LNCAP (cell line): ENCODE data around the gene APP.

ENCODE experiments used
- TF ChIP-seq, protein P1 (sequence below): fragments of 450-650 bp; IDR thresholded peaks from 2 replicates; pipeline ENCODE4 v1.5.1; 2017; ENCODE audit warnings: mild to moderate bottlenecking

APP gene

DNA sequence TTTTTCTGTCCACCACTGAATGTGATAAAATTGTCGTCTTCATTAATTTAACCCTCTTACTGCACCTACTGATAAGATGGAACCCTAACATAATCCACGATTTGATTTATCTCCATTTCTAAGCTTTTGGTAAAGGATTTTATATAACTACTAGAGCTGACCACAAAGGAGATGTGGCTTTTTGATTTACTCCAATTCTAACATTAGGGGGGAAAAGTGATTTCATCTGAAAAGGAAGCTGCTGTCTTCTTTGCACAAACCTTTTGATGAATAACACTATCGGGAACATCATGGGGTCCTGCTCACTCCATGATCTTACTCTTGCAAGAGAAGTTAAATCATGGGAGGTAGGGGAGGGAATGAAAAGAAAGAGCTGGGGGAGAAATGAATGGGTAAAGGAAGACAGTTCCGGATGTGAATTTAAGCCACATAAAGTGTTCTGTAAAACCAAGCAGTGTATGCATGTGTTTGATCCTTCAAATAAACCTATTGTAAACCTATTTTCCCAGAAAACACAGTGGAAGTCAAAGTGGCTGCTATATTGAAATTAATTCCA, 274.0 kb downstream of the APP start:
- TF ChIP-seq, protein P1, sequence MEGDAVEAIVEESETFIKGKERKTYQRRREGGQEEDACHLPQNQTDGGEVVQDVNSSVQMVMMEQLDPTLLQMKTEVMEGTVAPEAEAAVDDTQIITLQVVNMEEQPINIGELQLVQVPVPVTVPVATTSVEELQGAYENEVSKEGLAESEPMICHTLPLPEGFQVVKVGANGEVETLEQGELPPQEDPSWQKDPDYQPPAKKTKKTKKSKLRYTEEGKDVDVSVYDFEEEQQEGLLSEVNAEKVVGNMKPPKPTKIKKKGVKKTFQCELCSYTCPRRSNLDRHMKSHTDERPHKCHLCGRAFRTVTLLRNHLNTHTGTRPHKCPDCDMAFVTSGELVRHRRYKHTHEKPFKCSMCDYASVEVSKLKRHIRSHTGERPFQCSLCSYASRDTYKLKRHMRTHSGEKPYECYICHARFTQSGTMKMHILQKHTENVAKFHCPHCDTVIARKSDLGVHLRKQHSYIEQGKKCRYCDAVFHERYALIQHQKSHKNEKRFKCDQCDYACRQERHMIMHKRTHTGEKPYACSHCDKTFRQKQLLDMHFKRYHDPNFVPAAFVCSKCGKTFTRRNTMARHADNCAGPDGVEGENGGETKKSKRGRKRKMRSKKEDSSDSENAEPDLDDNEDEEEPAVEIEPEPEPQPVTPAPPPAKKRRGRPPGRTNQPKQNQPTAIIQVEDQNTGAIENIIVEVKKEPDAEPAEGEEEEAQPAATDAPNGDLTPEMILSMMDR = no peak

DNA sequence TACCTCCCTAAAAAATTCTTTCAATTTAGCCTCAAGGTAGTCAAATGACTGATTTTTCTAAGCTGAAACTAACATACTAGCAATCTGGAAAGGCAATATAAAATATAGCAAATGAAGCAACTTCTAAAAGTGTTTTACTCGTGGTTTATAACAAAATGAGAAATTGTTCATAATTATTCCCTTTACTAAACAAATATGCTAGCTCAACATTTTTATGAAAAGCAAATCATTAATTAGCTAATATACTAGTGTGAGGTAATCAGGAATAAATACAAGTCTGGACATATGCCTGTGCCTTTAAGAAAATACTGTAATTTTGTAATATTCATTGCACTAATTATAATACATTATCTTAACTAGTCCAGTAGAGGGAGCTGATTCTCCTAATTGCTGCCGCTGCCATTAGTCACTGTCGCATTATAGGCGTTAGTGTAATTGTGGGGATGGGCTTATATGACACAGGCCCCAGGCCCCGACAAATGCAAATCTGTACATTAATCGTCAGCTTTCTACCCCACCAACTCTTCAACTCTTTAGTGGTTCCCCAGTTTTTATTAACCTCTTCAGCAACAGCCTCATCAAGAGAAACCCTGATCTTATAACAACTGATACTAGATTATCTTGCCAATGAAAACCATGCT, 274.9 kb downstream of the APP start:
- TF ChIP-seq, protein P1 = peak; percentile 55; the same call in 1 of the 2 replicates

DNA sequence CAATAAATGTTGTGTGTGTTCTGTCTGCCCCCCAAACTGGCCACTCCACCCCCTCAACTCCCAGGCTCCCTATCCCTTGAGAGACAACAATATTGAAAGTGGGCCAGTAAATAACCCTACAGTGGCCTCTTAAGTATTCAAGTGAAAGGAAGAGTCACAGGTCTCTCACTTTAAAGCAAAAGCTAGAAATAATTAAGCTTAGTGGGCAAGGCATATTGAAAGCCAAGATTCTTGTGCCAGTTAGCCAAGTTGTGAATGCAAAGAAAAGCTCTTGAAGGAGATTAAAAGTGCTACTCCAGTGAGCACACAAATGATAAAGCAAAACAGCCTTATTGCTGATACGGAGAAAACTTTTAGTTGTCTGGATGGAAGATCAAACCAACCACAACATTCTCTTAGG, 277.4 kb downstream of the APP start:
- TF ChIP-seq, protein P1 = no peak

DNA sequence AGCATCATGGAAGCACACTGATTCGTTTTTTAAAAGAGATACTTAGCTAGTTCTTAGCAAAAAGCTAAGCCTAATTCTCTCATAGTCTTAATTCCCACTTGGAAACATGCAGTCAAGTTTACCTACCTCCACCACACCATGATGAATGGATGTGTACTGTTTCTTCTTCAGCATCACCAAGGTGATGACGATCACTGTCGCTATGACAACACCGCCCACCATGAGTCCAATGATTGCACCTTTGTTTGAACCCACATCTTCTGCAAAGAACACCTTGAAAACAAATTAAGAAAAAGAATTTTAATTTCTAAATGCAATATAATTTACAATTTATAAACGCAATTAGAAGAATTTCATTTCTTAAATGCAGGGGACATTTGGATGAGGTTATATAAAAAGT, 279.0 kb downstream of the APP start:
- TF ChIP-seq, protein P1 = no peak

DNA sequence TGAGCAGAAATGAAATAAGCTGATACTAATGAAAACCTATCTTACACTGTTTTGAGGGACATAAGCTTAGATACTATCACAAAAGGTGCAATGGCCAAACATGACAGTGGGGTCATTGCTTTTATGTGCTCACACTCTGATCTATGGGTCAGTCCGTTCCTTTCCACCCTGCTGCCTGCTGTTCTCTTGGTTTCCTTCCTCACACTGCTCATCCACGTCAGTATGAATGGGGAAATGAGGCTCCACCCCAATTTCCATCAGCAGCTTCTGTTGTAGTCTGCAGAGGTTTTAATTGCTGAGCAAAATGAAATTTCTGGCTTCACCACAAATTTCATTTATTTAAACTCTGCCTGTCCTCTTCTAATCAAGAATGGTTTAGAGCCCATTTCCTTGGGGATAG, 280.6 kb downstream of the APP start:
- TF ChIP-seq, protein P1 = no peak

DNA sequence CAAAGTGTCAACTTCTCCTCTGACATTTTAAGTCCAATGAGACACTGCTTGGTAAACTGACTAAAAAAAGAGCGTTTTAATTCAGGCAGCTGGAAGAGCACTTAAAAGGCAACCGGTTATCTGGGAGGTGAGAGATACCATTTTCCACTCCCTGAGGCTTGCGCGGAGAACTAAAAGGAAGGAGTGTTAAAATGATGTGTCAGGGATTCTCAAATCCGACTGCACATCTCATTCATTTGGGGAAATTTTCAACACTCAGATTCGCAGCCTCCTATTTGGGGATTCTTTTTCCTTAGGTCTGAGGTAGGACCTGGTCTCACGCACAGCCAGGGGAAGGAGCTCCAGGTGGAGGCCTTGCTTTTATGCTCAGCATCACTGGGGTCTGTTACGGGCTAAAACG, 281.9 kb downstream of the APP start:
- TF ChIP-seq, protein P1 = no peak

DNA sequence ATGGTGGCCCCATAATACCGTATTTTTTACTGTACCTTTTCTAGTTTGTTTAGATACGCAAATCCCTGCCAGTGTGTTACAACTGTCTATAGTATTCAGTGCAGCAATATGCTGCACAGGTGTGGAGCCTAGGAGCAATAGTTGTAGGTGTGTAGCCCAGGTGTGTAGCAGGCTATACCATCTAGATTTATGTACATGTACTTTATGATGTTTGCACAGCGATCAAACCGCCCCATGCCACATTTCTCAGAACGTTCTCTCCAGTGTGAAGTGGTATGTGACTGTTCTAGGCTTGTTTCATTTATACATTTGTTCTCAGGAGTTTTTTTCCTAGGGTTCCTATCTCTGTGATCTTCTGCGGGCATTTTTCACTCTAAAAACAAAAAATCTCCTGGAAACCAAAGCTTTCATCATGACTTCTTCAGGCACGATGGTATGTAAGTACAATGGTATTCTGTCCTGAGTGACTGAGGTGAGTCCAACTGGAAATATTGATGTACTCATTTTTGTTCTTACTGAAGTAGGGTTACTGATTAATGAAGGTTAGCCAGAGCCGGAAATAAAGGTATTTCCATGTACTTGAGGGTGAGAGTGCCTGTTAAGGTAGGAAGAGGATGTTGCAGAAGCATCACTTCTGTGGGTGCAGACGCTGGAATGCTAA, 282.8 kb downstream of the APP start:
- TF ChIP-seq, protein P1 = no peak
